Thoracic aorta (tissue), 2 donors: ENCODE data around the gene PCDHA1. TPM values are rescaled to one million over a fixed set of nuclear protein-coding genes. Genes with fewer than 3 reads are reported as not detected.
"Not testable (repeated sequence)": the region's sequence is repeated elsewhere in the genome, so short reads cannot be mapped to it uniquely, and the experiment has no call there.

Source experiments
- ATAC-seq: fragments of 150-250 bp; one replicate; pipeline ENCODE4 v1.8.0; 2017; ENCODE audit warnings: low read depth; ENCODE audit not compliant: insufficient number of reproducible peaks, low FRiP score
- DNase-seq: peaks from one replicate; pipeline ENCODE4 v3.0.0-alpha.2; 2020; ENCODE audit warnings: low spot score
- H3K27ac ChIP-seq, 2 donors: fragments of 200-600 bp; sonication (generic); 1 replicate in 1 of 2; 2 replicates in 1 of 2; pipeline ENCODE4 v1.5.1; 2016; ENCODE audit warnings: mild to moderate bottlenecking in 2 of 2, moderate library complexity in 2 of 2
- H3K27me3 ChIP-seq: fragments of 200-600 bp; sonication (generic); replicated peaks from 2 replicates; pipeline ENCODE4 v1.6.0; 2016; ENCODE audit warnings: mild to moderate bottlenecking; ENCODE audit not compliant: insufficient read depth
- H3K36me3 ChIP-seq: fragments of 200-600 bp; sonication (generic); one replicate; pipeline ENCODE4 v1.5.1; 2016
- H3K4me1 ChIP-seq, 2 donors: fragments of 200-600 bp; sonication (generic); 1 replicate in 1 of 2; 2 replicates in 1 of 2; pipeline versions ENCODE4 v1.5.1 to v1.6.0; 2016; ENCODE audit warnings: low read depth in 2 of 2, mild to moderate bottlenecking in 1 of 2; ENCODE audit not compliant: control insufficient read depth in 1 of 2
- H3K4me3 ChIP-seq: fragments of 200-600 bp; sonication (generic); 2 replicates; pipeline ENCODE4 v1.5.1; 2016; ENCODE audit warnings: mild to moderate bottlenecking
- H3K9me3 ChIP-seq: fragments of 200-600 bp; sonication (generic); 2 replicates; pipeline ENCODE4 v1.5.1; 2016
- total RNA-seq, 2 donors: library from RNA; depleted of rRNA; stranded (reverse); fragments of >200 nt; gene quantifications; one replicate each; pipeline versions ENCODE4 v1.1.0 to v1.2.3, GENCODE V29; 2016
- TF ChIP-seq, protein P1 (sequence below): fragments of 200-600 bp; sonication (generic); IDR thresholded peaks from one replicate; pipeline ENCODE4 v1.5.1; 2019; ENCODE audit warnings: antibody characterized with exemption

Gene PCDHA1
- total RNA-seq, 2 donors from 2014 or later = not detected

DNA sequence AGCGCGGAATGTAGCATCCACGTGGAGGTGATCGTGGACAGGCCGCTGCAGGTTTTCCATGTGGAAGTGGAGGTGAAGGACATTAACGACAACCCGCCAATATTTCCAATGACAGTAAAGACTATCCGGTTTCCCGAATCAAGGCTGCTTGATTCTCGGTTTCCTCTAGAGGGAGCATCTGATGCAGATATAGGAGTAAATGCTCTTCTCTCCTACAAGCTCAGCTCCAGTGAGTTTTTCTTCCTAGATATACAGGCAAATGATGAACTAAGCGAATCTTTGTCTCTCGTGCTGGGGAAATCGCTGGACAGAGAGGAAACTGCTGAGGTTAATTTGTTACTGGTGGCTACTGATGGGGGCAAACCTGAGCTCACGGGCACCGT is 9.3 kb downstream of the PCDHA1 start:
- H3K9me3 ChIP-seq = peaks cover 25% of the 10 kb centered on the region
- DNase-seq = no peak
- ATAC-seq = no peak
- peak overlapping the region; percentile 44 for H3K4me3 ChIP-seq
- TF ChIP-seq, protein P1, sequence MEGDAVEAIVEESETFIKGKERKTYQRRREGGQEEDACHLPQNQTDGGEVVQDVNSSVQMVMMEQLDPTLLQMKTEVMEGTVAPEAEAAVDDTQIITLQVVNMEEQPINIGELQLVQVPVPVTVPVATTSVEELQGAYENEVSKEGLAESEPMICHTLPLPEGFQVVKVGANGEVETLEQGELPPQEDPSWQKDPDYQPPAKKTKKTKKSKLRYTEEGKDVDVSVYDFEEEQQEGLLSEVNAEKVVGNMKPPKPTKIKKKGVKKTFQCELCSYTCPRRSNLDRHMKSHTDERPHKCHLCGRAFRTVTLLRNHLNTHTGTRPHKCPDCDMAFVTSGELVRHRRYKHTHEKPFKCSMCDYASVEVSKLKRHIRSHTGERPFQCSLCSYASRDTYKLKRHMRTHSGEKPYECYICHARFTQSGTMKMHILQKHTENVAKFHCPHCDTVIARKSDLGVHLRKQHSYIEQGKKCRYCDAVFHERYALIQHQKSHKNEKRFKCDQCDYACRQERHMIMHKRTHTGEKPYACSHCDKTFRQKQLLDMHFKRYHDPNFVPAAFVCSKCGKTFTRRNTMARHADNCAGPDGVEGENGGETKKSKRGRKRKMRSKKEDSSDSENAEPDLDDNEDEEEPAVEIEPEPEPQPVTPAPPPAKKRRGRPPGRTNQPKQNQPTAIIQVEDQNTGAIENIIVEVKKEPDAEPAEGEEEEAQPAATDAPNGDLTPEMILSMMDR = no peak
- no peaks in the 10 kb centered on the region for H3K36me3 ChIP-seq
- no peaks in the 10 kb centered on the region for H3K4me1 ChIP-seq
- no peak overlapping the region for H3K27ac ChIP-seq
- no peaks in the 10 kb centered on the region for H3K27me3 ChIP-seq

DNA sequence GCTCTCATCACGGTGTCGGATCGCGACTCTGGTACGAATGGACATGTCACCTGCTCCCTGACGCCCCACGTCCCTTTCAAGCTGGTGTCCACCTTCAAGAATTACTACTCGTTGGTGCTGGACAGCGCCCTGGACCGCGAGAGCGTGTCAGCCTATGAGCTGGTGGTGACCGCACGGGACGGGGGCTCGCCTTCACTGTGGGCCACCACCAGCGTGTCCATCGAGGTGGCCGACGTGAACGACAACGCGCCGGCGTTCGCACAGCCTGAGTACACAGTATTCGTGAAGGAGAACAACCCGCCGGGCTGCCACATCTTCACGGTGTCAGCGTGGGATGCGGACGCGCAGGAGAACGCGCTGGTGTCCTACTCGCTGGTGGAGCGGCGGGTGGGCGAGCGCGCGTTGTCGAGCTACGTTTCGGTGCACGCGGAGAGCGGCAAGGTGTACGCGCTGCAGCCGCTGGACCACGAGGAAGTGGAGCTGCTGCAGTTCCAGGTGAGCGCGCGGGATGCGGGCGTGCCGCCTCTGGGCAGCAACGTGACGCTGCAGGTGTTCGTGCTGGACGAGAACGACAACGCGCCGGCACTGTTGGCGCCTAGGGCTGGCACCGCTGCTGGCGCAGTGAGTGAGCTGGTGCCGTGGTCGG is 10.3 kb downstream of the PCDHA1 start:
- H3K4me1 ChIP-seq, DNase-seq, H3K27me3 ChIP-seq, H3K27ac ChIP-seq, ATAC-seq, H3K36me3 ChIP-seq, H3K4me3 ChIP-seq: not testable (repeated sequence)
- H3K9me3 ChIP-seq = peaks cover 25% of the 10 kb centered on the region

DNA sequence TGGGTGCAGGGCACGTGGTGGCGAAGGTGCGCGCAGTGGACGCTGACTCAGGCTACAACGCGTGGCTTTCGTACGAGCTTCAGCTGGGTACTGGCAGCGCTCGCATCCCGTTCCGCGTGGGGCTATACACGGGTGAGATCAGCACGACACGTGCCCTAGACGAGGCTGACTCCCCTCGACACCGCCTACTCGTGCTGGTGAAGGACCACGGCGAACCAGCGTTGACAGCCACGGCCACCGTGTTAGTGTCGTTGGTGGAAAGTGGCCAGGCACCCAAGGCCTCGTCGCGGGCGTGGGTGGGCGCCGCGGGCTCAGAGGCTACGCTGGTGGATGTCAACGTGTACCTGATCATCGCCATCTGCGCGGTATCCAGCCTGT is 10.8 kb downstream of the PCDHA1 start:
- Histone ChIP-seq H3K27me3 (no peaks in the 10 kb centered on the region), H3K4me1 (no peaks in the 10 kb centered on the region), H3K27ac (no peak overlapping the region), H3K9me3 (peaks cover 25% of the 10 kb centered on the region), H3K4me3 (no peak overlapping the region), H3K36me3 (no peaks in the 10 kb centered on the region)
- TF ChIP-seq, protein P1 = no peak
- DNase-seq (no peak), ATAC-seq (no peak)

DNA sequence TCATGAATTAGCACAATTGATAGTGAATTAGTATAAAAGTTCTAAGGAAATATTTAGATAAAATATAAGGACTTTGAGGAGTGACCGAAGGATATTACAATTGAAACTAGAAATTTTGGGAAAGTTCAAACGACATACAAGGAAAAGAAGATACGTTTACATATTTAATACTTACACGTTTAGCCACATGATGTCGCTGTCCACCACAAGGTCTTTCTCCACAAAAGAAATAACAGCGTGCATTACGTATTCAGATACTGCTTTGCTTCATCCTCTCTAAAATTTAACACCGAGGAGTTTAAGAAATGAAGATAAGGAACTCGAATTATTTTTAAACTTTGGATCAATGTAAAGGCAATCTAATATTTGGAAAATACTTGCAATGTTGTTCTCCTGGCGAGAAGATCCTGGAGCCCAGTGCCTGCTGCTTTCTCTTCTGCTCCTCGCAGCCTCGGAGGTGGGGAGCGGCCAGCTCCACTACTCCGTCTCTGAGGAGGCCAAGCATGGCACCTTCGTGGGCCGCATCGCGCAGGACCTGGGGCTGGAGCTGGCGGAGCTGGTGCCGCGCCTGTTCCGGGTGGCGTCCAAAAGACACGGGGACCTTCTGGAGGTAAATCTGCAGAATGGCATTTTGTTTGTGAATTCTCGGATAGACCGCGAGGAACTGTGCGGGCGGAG is 15.0 kb downstream of the PCDHA1 start, which contains the start of gene PCDHA3:
TSS of gene PCDHA3 (plus strand) at position 242 of the 678 bp plus-strand sequence.
- no peaks in the 10 kb centered on the region for H3K27me3 ChIP-seq
- DNase-seq (no peak), ATAC-seq (no peak)
- no peaks in the 10 kb centered on the region for H3K4me1 ChIP-seq
- H3K4me3 ChIP-seq = peak within 1 kb of the TSS; percentile 60
- TF ChIP-seq, protein P1 = no peak
- H3K36me3 ChIP-seq = no peaks in the 10 kb centered on the region
- H3K9me3 ChIP-seq = peaks cover 6% of the 10 kb centered on the region
- H3K27ac ChIP-seq = no peak within 1 kb of the TSS

DNA sequence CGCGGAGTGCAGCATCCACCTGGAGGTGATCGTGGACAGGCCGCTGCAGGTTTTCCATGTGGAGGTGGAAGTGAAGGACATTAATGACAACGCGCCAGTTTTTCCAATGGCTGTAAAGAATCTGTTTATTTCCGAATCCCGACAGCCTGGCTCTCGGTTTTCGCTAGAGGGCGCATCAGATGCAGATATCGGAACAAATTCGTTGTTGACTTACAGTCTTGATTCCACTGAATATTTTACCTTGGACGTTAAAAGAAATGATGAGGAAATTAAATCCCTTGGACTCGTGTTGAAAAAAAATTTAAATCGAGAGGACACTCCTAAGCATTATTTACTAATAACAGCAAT is 15.5 kb downstream of the PCDHA1 start:
- Histone ChIP-seq H3K4me1 (no peaks in the 10 kb centered on the region), H3K27me3 (no peaks in the 10 kb centered on the region), H3K9me3 (peaks cover 4% of the 10 kb centered on the region), H3K36me3 (no peaks in the 10 kb centered on the region), H3K27ac (no peak overlapping the region), H3K4me3 (peak overlapping the region; percentile 60)
- ATAC-seq (no peak), DNase-seq (no peak)
- TF ChIP-seq, protein P1 = no peak

DNA sequence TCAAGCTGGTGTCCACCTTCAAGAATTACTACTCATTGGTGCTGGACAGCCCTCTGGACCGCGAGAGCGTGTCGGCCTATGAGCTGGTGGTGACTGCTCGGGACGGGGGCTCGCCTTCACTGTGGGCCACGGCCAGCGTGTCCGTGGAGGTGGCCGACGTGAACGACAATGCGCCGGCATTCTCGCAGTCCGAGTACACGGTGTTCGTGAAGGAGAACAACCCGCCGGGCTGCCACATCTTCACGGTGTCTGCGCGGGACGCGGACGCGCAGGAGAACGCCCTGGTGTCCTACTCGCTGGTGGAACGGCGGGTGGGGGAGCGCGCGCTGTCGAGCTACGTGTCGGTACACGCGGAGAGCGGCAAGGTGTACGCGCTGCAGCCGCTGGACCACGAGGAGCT is 16.4 kb downstream of the PCDHA1 start:
- not testable (repeated sequence) for H3K4me3 ChIP-seq, H3K36me3 ChIP-seq, ATAC-seq

More for the DNA sequence above, 16.4 kb downstream of the PCDHA1 start:
- not testable (repeated sequence) for H3K27ac ChIP-seq, H3K27me3 ChIP-seq, H3K4me1 ChIP-seq, H3K9me3 ChIP-seq, DNase-seq
